Chondrocyte (in vitro differentiated cells): ENCODE data around the gene IRF2BP2. TPM values are rescaled to one million over a fixed set of nuclear protein-coding genes. Genes with fewer than 3 reads are reported as not detected.
"Not testable (repeated sequence)": the region's sequence is repeated elsewhere in the genome, so short reads cannot be mapped to it uniquely, and the experiment has no call there.

Experiments used
- DNase-seq: peaks from one replicate; pipeline ENCODE4 v3.0.0; 2021; ENCODE audit warnings: mixed read lengths, low spot score
- H3K27ac Mint-ChIP-seq: one replicate; pipeline ENCODE4 v1.8.0; 2021; ENCODE audit warnings: mild to moderate bottlenecking, moderate library complexity, mixed read lengths; ENCODE audit not compliant: unreplicated experiment
- H3K27me3 Mint-ChIP-seq: 2 replicates; pipeline ENCODE4 v1.8.0; 2021; ENCODE audit warnings: low read depth, mixed read lengths
- H3K36me3 Mint-ChIP-seq: 2 replicates; pipeline ENCODE4 v1.8.0; 2021; ENCODE audit warnings: low read depth, mixed read lengths
- H3K4me1 Mint-ChIP-seq: 2 replicates; pipeline ENCODE4 v1.8.0; 2021; ENCODE audit warnings: low read depth, mild to moderate bottlenecking, mixed read lengths
- H3K4me3 Mint-ChIP-seq: one replicate; pipeline ENCODE4 v1.8.0; 2021; ENCODE audit warnings: mild to moderate bottlenecking, moderate library complexity, mixed read lengths; ENCODE audit not compliant: unreplicated experiment
- H3K9me3 Mint-ChIP-seq: 2 replicates; pipeline ENCODE4 v1.8.0; 2021; ENCODE audit warnings: low read depth, mixed read lengths
- total RNA-seq: library from RNA; stranded (reverse); gene quantifications from 3 replicates; pipeline ENCODE4 v1.2.1, GENCODE V29; 2021
- TF ChIP-seq, protein P1 (sequence below): fragments of 200-600 bp; sonication (generic); IDR thresholded peaks from 2 replicates; pipeline ENCODE4 v1.5.0; 2021; ENCODE audit warnings: antibody characterized with exemption, mild to moderate bottlenecking, moderate library complexity

IRF2BP2 gene
- total RNA-seq, 1 donor from 2014 or later: 70.5 TPM

DNA sequence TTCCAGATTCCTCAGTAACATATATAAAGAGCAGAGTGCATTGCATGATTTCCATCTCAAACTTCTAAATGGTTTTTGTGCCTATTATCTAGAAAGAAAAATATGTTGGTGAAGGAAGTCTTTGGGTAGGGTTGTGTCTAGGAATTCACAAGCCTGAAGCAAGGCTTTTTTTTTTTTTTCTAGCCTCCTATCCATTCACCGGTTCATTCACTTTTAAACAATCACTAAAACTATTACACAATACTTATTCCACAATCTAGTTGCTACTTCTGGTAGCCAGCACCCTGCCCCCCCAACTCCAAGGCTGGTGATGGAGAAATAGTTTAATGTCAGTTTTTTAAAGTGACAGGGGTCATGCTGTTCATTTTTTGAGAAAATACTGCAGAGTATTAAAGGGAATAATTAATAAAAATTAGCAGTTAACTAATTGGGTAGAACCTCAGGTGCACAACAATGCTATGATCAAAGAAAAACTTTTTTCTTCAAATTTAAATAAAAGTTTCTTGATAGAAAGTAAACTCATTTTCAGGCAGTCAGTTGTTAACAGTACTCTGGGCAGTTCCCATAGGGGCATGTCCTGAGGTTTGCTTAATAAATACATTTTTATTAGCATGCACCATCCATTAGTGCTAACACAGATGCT lies 10.9 kb downstream of the IRF2BP2 start:
- peak overlapping the region; percentile 95 for H3K27ac Mint-ChIP-seq
- no peaks in the 10 kb centered on the region for H3K9me3 Mint-ChIP-seq
- no peak for DNase-seq
- H3K4me3 Mint-ChIP-seq: peak overlapping the region; percentile 80
- H3K36me3 Mint-ChIP-seq: peaks cover 3% of the 10 kb centered on the region
- TF ChIP-seq, protein P1, sequence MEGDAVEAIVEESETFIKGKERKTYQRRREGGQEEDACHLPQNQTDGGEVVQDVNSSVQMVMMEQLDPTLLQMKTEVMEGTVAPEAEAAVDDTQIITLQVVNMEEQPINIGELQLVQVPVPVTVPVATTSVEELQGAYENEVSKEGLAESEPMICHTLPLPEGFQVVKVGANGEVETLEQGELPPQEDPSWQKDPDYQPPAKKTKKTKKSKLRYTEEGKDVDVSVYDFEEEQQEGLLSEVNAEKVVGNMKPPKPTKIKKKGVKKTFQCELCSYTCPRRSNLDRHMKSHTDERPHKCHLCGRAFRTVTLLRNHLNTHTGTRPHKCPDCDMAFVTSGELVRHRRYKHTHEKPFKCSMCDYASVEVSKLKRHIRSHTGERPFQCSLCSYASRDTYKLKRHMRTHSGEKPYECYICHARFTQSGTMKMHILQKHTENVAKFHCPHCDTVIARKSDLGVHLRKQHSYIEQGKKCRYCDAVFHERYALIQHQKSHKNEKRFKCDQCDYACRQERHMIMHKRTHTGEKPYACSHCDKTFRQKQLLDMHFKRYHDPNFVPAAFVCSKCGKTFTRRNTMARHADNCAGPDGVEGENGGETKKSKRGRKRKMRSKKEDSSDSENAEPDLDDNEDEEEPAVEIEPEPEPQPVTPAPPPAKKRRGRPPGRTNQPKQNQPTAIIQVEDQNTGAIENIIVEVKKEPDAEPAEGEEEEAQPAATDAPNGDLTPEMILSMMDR: no peak
- peaks cover 50% of the 10 kb centered on the region for H3K4me1 Mint-ChIP-seq
- no peaks in the 10 kb centered on the region for H3K27me3 Mint-ChIP-seq

DNA sequence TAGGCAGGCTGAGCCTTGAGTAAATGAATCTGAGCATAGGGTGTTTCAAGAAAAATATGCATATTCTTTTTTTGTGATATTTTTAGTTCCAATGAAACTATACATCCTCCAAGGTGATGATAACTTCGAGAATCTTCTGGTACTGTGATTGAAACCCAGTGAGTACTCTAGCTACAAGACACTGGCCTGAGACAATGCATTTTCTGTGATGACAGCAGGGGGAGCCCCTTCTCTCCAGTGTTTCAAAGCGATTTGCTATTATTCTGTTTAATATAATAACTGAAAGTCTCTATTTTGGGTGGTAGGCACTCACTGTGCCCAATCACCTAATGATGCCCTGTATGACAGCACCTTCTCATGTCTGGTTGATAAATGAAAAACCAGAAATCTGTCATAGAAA lies 12.1 kb downstream of the IRF2BP2 start:
- Mint-ChIP-seq H3K9me3 (no peaks in the 10 kb centered on the region), H3K27me3 (no peaks in the 10 kb centered on the region), H3K4me1 (peaks cover 39% of the 10 kb centered on the region), H3K4me3 (no peak overlapping the region), H3K36me3 (no peaks in the 10 kb centered on the region), H3K27ac (no peak overlapping the region)
- DNase-seq: no peak
- TF ChIP-seq, protein P1: peak; percentile 79

DNA sequence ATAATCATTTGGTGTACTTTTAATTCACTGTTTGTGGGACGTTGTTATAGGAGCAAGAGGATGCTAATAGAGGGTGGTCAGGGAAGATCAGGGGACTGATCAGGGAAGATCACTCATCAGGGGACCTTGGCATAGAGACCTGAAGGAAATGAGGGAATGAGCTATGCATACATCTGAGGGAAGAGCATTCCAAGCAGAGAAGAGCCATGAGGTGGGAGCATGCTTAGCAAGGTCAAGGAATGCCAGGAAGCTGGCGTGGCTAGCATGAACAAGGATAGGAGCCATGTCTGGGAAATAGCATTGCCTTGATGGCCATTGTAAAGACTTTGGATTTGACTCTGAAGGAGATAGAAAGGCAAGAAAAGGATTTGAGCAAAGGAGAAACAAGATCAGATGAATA lies 14.1 kb downstream of the IRF2BP2 start:
- DNase-seq: no peak
- Mint-ChIP-seq H3K4me3 (no peak overlapping the region), H3K4me1 (peaks cover 20% of the 10 kb centered on the region), H3K36me3 (no peaks in the 10 kb centered on the region), H3K9me3 (no peaks in the 10 kb centered on the region), H3K27ac (no peak overlapping the region), H3K27me3 (no peaks in the 10 kb centered on the region)
- TF ChIP-seq, protein P1: no peak

DNA sequence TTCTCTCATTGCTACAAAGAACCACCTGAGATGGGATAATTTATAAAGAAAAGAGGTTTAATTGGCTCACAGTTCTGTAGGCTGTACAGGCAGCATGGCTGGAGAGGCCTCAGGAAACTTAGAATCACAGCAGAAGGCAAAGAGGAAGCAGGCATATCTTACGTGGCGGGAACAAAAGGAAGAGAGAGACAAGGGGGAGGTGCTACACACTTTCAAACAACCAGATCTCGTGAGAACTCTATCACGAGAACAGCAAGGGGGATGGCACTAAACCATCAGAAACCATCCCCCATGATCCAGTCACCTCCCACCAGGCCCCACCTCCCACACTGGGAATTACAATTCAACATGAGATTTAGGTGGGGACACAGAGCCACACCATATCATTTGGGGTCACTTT lies 15.4 kb downstream of the IRF2BP2 start:
- H3K9me3 Mint-ChIP-seq, H3K27ac Mint-ChIP-seq, H3K4me3 Mint-ChIP-seq, H3K27me3 Mint-ChIP-seq, DNase-seq, H3K36me3 Mint-ChIP-seq: not testable (repeated sequence)
- H3K4me1 Mint-ChIP-seq: peaks cover 10% of the 10 kb centered on the region

DNA sequence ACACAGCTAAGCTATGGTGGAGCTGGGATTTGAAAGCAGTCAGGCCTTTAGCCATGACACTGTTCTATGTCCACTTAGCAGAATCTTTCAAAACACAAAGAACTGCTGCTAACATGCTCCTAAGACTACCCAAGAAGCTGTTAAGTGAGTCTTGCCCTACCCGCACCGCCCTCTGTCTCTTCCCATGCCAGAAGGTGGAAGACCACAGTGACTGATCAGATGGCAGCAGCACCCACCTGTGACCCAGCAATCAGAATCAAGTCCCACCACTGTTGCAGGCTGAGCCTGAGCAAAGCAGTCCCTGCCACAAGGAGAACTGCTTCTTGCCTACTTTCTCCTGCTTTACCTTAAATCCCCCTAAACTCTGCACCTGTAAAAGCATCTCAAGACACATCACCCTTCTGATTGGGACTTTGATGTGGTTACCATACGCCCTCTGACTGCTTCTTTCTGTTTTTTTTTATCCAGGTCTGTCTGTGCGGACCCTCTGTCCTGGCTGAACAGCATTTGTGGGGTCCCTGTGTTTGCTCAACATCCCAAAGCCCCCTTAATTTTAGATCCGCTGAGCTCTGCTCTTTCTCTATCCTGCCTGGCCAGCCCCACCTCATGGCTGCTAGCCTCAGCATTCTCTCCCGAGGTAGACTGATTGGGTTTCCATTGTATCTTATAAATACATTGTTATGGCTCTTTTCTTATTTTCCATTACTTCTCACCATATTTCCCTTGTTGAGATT lies 16.0 kb downstream of the IRF2BP2 start:
- Mint-ChIP-seq H3K4me1 (peaks cover 4% of the 10 kb centered on the region), H3K27ac (no peak overlapping the region), H3K4me3 (no peak overlapping the region), H3K27me3 (no peaks in the 10 kb centered on the region), H3K9me3 (no peaks in the 10 kb centered on the region), H3K36me3 (no peaks in the 10 kb centered on the region)
- no peak for DNase-seq
- TF ChIP-seq, protein P1: no peak
